ENCODE results near the gene CHD9. TPM values are rescaled to one million over a fixed set of nuclear protein-coding genes. Genes with fewer than 3 reads are reported as not detected.

The CHD9 gene
- total RNA-seq, 6 experiments from 2014 or later = 19.8 to 44.3 (median 30.2) TPM

DNA sequence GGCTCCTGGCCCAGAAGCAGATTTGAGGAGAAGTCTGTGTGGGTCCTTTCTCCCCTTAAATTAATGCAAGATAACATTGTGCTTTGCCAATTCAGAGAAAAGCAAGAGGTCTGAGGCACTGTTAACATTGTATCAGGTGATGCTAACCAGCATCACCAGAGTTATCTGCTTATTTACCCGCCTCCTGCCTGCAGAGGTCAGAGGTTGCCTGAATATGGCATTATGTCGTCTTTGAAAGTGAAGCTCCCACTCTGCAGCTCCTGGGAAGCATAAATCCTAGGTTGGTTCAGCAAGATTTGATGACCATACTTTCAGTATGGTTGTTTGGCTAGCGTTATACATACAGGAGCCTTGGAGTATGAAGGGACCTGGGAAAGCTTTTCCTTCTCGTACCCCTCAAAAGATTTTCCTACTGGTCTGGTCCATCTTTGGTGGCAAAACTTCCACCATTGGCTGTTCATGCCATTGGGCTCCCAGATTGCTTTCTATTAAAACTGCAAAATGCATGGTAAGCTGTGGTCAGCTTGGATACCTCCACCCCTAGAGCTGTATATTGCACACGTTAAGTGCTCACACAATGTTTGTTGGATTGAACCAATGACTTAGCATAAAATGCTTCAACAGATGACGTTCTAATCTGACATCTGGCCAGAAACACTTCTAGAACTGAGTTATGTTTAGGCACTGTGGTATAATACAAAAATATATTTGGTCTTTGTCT is 24.1 kb downstream of the CHD9 start:
- H3K36me3 ChIP-seq = no peaks in the 10 kb centered on the region
- H3K27ac ChIP-seq = no peak overlapping the region
- DNase-seq (no peak), ATAC-seq (peak in 2 of 4 donors; percentile 20 to 24)
- WGBS (ENCODE audit: insufficient coverage, low coverage, low lambda C conversion rate, missing lambda C conversion rate) = 80% methylated on average over 5 of the region's 6 CpGs
- intact Hi-C loops (cut with DNase I) = no loop called here
- peaks cover 0 to 40% (median 15%) of the 10 kb centered on the region in 4 donors for H3K4me1 ChIP-seq
- TF ChIP-seq, protein P1, sequence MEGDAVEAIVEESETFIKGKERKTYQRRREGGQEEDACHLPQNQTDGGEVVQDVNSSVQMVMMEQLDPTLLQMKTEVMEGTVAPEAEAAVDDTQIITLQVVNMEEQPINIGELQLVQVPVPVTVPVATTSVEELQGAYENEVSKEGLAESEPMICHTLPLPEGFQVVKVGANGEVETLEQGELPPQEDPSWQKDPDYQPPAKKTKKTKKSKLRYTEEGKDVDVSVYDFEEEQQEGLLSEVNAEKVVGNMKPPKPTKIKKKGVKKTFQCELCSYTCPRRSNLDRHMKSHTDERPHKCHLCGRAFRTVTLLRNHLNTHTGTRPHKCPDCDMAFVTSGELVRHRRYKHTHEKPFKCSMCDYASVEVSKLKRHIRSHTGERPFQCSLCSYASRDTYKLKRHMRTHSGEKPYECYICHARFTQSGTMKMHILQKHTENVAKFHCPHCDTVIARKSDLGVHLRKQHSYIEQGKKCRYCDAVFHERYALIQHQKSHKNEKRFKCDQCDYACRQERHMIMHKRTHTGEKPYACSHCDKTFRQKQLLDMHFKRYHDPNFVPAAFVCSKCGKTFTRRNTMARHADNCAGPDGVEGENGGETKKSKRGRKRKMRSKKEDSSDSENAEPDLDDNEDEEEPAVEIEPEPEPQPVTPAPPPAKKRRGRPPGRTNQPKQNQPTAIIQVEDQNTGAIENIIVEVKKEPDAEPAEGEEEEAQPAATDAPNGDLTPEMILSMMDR (IDR thresholded peaks at IDR 0.05) = no peak
- TF ChIP-seq POLR2A (IDR thresholded peaks at IDR 0.05) = no peak
- no peaks in the 10 kb centered on the region for H3K27me3 ChIP-seq
- H3K9me3 ChIP-seq = no peaks in the 10 kb centered on the region
- H3K4me3 ChIP-seq = no peak overlapping the region

DNA sequence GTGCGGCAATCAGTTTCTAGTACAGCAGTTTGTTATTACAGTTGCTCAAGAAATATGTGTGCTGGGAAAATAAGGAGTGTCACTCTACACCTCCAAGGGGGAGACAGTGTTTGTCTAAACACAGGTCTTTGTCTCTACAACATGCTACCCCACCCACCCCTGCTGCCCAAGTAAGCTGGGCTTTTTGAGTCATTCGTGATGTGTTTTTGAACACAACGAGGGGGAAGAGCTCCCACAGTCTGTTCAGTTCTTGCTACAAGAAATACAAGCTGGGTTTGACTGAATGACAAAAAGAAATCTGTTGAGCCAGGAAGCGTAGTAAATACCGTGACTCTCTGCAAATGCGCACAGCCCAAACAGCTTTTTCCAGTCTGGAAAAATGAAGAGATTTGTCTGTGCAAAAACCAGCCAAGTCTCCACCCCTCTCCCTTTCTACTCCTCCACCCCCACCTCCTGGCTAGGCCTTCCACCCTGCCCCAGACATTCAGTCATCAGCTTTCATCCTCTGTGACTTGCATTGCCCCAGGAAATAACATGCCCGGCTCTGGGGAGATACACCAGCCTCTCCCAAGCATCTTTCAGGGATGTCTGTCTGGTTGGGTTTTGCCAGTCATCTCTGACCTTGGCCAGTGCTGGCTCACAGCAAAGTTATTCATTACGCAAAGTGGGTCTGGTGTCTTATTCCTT is 25.7 kb downstream of the CHD9 start:
- H3K36me3 ChIP-seq = no peaks in the 10 kb centered on the region
- no peak overlapping the region for H3K4me3 ChIP-seq
- H3K9me3 ChIP-seq = no peaks in the 10 kb centered on the region
- no peaks in the 10 kb centered on the region for H3K27me3 ChIP-seq
- DNase-seq (no peak), ATAC-seq (peak; percentile 5 to 42 (median 26))
- peak overlapping the region in 1 of 3 donors; percentile 21 for H3K27ac ChIP-seq
- 66% methylated on average over 7 of the region's 8 CpGs for WGBS (ENCODE audit: insufficient coverage, low coverage, low lambda C conversion rate, missing lambda C conversion rate)
- H3K4me1 ChIP-seq = peaks cover 0 to 56% (median 17%) of the 10 kb centered on the region in 4 donors
- no peak for TF ChIP-seq POLR2A (IDR thresholded peaks at IDR 0.05)
- TF ChIP-seq, protein P1 (IDR thresholded peaks at IDR 0.05) = no peak
- intact Hi-C loops (cut with DNase I) = no loop called here

DNA sequence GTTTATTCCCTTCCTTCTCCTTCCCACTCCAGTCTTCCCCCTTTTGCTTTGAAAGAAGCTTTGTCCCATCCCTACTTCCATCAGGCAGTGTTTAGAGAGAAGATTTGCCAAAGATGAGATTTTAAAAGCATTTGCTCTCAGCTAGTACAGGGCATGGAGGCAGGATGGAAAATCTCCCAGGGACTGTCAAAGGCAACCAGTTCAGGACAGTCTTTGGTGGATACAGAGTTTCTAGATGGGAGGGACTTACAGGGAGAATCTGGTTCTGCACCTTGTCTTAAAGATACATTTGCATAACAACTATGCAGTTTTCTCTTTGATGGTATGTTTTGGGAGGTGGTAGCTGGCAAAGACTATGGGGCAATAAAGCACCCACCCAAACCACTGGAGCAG is 26.2 kb downstream of the CHD9 start:
- DNase-seq = no peak
- H3K4me3 ChIP-seq = no peak overlapping the region
- ATAC-seq = no peak
- intact Hi-C loops (cut with DNase I) = no loop called here
- no peak overlapping the region for H3K27ac ChIP-seq
- peaks cover 0 to 61% (median 20%) of the 10 kb centered on the region in 4 donors for H3K4me1 ChIP-seq
- H3K36me3 ChIP-seq = no peaks in the 10 kb centered on the region
- H3K27me3 ChIP-seq = no peaks in the 10 kb centered on the region
- no peaks in the 10 kb centered on the region for H3K9me3 ChIP-seq
- TF ChIP-seq, protein P1 (IDR thresholded peaks at IDR 0.05) = no peak
- TF ChIP-seq POLR2A (IDR thresholded peaks at IDR 0.05) = no peak

DNA sequence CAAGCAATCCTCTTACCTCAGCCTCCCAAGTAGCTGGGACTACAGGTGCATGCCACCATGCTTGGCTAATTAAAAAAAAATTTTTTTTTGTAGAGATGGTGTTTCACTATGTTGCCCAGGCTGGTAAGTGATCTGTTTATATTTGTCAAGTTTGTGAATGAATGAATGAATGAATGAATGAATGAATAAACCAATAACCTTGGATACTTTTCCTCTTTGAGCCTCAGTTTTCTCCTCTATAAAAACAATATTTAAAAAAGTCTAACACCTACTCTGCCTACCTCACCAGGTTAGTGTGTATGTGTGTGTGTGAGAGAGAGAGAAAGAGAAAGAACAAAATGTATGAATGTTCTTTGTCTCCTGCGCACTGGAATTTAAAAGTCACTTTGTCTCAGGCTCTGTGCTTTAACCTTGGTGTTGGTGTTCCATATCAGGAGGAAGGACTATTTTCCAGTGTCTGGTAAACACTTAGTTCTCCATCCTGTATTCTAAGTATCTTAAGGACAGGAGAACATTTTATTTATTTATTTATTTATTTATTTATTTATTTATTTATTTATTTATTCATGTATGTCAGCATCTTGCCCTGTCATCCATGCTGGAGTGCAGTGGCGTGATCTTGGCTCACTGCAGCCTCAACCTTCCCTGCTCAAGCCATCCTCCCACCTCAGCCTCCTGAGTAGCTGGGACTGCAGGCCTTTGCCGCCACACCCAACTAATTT is 27.1 kb downstream of the CHD9 start:
- Histone ChIP-seq H3K27ac (no peak overlapping the region), H3K4me1 (peaks cover 0 to 69% (median 24%) of the 10 kb centered on the region in 4 donors), H3K36me3 (no peaks in the 10 kb centered on the region), H3K4me3 (no peak overlapping the region), H3K27me3 (no peaks in the 10 kb centered on the region), H3K9me3 (no peaks in the 10 kb centered on the region)
- ATAC-seq (no peak), DNase-seq (no peak)
- WGBS (ENCODE audit: insufficient coverage, low coverage, low lambda C conversion rate, missing lambda C conversion rate) = 88% methylated on average over 3 of the region's 3 CpGs
- intact Hi-C loops (cut with DNase I) = no loop called here
- TF ChIP-seq, protein P1 (IDR thresholded peaks at IDR 0.05) = no peak
- no peak for TF ChIP-seq POLR2A (IDR thresholded peaks at IDR 0.05)
